Keratinocyte (primary cell): ENCODE results near the gene SULT4A1. TPM values are rescaled to one million over a fixed set of nuclear protein-coding genes. Genes with fewer than 3 reads are reported as not detected.

Experiments
- DNase-seq: peaks from one replicate; pipeline ENCODE4 v3.0.0-alpha.2; 2011; ENCODE audit warnings: low read depth, missing footprints, low spot score
- FAIRE-seq: peaks from 2 replicates; lab custom pipeline; 2011; peaks lifted over from hg19 to GRCh38; lab: Jason Lieb, UNC
- H2AFZ ChIP-seq: 2 replicates; pipeline ENCODE4 v1.6.0; 2012; ENCODE audit warnings: low read length, control low read depth, inconsistent platforms; ENCODE audit not compliant: control insufficient read depth
- H3K27ac ChIP-seq: 2 replicates; pipeline ENCODE4 v1.5.1; 2011; ENCODE audit warnings: low read length; ENCODE audit not compliant: control insufficient read depth, insufficient read depth
- H3K27me3 ChIP-seq: 3 replicates; pipeline ENCODE4 v1.6.0; 2011; ENCODE audit warnings: low read length; ENCODE audit not compliant: control insufficient read depth, insufficient read depth; ENCODE audit errors: extremely low read depth
- H3K36me3 ChIP-seq, 2 experiments: 2 replicates in 1 of 2; 3 replicates in 1 of 2; pipeline ENCODE4 v1.5.1; 2011; ENCODE audit warnings: low read length in 2 of 2, mild to moderate bottlenecking in 1 of 2; ENCODE audit not compliant: control insufficient read depth in 2 of 2, insufficient read depth in 2 of 2; ENCODE audit errors: extremely low read depth in 1 of 2
- H3K4me1 ChIP-seq: 3 replicates; pipeline ENCODE4 v1.5.1; 2011; ENCODE audit warnings: low read length; ENCODE audit not compliant: control insufficient read depth, insufficient read depth; ENCODE audit errors: extremely low read depth
- H3K4me2 ChIP-seq: 3 replicates; pipeline ENCODE4 v1.6.0; 2011; ENCODE audit warnings: low read depth, low read length; ENCODE audit not compliant: control insufficient read depth, insufficient read depth; ENCODE audit errors: extremely low read depth
- H3K4me3 ChIP-seq, 3 experiments: fragments of 200-600 bp in 1 of 3; sonication (generic) in 1 of 3; 2 replicates in 2 of 3; 3 replicates in 1 of 3; pipeline ENCODE4 v1.5.1; 2011 to 2016; ENCODE audit warnings: low read length in 3 of 3, mild to moderate bottlenecking in 3 of 3, control low read depth in 2 of 3, inconsistent platforms in 1 of 3, low read depth in 1 of 3, mixed read lengths in 1 of 3, mixed run types in 1 of 3, moderate library complexity in 1 of 3; ENCODE audit not compliant: control insufficient read depth in 2 of 3, insufficient read depth in 2 of 3; ENCODE audit errors: extremely low read depth in 1 of 3
- H3K79me2 ChIP-seq: 2 replicates; pipeline ENCODE4 v1.6.0; 2012; ENCODE audit warnings: low read length; ENCODE audit not compliant: control insufficient read depth, insufficient read depth
- H3K9ac ChIP-seq: 3 replicates; pipeline ENCODE4 v1.6.0; 2011; ENCODE audit warnings: low read length; ENCODE audit not compliant: control insufficient read depth, insufficient read depth; ENCODE audit errors: extremely low read depth
- H3K9me1 ChIP-seq: 3 replicates; pipeline ENCODE4 v1.6.0; 2011; ENCODE audit warnings: low read length; ENCODE audit not compliant: control insufficient read depth, insufficient read depth; ENCODE audit errors: extremely low read depth
- H3K9me3 ChIP-seq: 2 replicates; pipeline ENCODE4 v1.5.1; 2012; ENCODE audit warnings: low read depth, low read length; ENCODE audit not compliant: control insufficient read depth
- H4K20me1 ChIP-seq: 3 replicates; pipeline ENCODE4 v1.6.0; 2011; ENCODE audit warnings: low read length; ENCODE audit not compliant: control insufficient read depth, insufficient read depth; ENCODE audit errors: extremely low read depth
- EZH2 ChIP-seq: IDR thresholded peaks from one replicate; pipeline ENCODE4 v1.6.1; 2012; ENCODE audit warnings: inconsistent platforms, mild to moderate bottlenecking, low read length, moderate library complexity
- dilution Hi-C: fragments of 300-500 bp; cut with MboI; formaldehyde crosslinking; loops from one replicate; pipeline ENCODE4 v1.7.0; 2020; ENCODE audit warnings: low sequenced_read_pairs; ENCODE audit not compliant: extremely low pct_ligation_motif_present
- polyA plus RNA-seq, 5 experiments: library from polyadenylated mRNA; depleted of rRNA in 3 of 5; stranded (reverse) in 3 of 5; stranded (forward) in 1 of 5; unstranded in 1 of 5; fragments of >200 nt; gene quantifications; 1 replicate in 1 of 5; 2 replicates in 3 of 5; 3 replicates in 1 of 5; pipeline versions ENCODE4 v1.2.1 to v1.2.3, GENCODE V29; 2011 to 2012; ENCODE audit warnings: missing spikeins in 2 of 5, low read depth in 1 of 5, low replicate concordance in 1 of 5
- TF ChIP-seq, protein P1 (sequence below), 3 experiments: IDR thresholded peaks in 1 of 3; conservative IDR thresholded peaks in 1 of 3; optimal IDR thresholded peaks in 1 of 3; 2 replicates in 2 of 3; 3 replicates in 1 of 3; pipeline versions ENCODE3 to v1.5.1; 2011; ENCODE audit warnings: low read length in 3 of 3, mild to moderate bottlenecking in 3 of 3, moderate library complexity in 2 of 3, control low read depth in 1 of 3, inconsistent platforms in 1 of 3; ENCODE audit not compliant: insufficient read depth in 2 of 3; ENCODE audit errors: extremely low read depth in 1 of 3

Gene SULT4A1
- polyA plus RNA-seq, 1 donor (not counting 4 experiments of a cell fraction or from before 2014, with no cell fraction given) = 0.26 TPM

DNA sequence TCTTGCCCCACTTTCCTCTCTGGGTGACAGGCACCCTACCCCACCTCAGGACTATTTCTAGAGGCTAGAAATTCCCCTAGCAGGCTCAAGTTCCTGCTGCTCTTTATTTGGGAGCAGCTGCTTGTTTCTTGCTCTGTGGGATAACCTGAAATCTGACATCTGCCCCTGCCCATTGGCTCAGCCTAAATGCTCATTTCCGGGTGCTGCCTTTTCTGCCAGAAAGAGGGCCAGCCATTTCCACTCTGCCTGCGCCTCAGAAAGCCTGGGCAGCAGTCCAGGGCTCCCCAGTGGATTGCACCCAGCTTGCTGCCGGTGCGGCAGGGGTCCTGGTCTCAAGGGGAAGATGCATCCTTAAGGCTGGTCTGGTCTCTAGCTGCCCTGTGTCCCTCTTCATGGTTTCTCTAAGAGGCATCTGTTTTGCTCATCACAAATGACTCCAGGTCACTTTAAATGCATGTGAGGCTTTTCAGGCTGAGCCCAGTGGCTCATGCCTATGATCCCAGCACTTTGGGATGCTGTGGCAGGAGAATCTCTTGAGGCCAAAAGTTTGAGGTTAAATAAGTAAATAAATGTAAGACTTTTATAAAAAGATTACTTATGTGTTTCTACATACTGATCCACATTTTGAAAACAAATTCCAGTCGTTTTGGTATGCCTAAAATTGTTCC is 39.8 kb upstream of the SULT4A1 start:
- no peaks in the 10 kb centered on the region for H3K9me3 ChIP-seq
- FAIRE-seq = peak; percentile 64
- no peaks in the 10 kb centered on the region for H3K9me1 ChIP-seq
- dilution Hi-C loops = no loop called here
- no peak overlapping the region for H2AFZ ChIP-seq
- H3K4me2 ChIP-seq = no peak overlapping the region
- H3K27me3 ChIP-seq = peaks cover 6% of the 10 kb centered on the region
- H3K79me2 ChIP-seq = no peaks in the 10 kb centered on the region
- peaks cover 11% of the 10 kb centered on the region for H3K4me1 ChIP-seq
- H3K9ac ChIP-seq = no peak overlapping the region
- H3K36me3 ChIP-seq = no peaks in the 10 kb centered on the region
- no peak overlapping the region for H3K27ac ChIP-seq
- H3K4me3 ChIP-seq = no peak overlapping the region
- no peak for DNase-seq
- TF ChIP-seq, protein P1, sequence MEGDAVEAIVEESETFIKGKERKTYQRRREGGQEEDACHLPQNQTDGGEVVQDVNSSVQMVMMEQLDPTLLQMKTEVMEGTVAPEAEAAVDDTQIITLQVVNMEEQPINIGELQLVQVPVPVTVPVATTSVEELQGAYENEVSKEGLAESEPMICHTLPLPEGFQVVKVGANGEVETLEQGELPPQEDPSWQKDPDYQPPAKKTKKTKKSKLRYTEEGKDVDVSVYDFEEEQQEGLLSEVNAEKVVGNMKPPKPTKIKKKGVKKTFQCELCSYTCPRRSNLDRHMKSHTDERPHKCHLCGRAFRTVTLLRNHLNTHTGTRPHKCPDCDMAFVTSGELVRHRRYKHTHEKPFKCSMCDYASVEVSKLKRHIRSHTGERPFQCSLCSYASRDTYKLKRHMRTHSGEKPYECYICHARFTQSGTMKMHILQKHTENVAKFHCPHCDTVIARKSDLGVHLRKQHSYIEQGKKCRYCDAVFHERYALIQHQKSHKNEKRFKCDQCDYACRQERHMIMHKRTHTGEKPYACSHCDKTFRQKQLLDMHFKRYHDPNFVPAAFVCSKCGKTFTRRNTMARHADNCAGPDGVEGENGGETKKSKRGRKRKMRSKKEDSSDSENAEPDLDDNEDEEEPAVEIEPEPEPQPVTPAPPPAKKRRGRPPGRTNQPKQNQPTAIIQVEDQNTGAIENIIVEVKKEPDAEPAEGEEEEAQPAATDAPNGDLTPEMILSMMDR (optimal IDR thresholded peaks at IDR 0.05 in 1 of 3, IDR thresholded peaks at IDR 0.05 in 1 of 3, conservative IDR thresholded peaks at IDR 0.05 in 1 of 3; ENCODE audit: extremely low read depth in 1 of 3, insufficient read depth in 2 of 3, low read length in 3 of 3) = no peak
- no peak for TF ChIP-seq EZH2
- H4K20me1 ChIP-seq = no peaks in the 10 kb centered on the region

DNA sequence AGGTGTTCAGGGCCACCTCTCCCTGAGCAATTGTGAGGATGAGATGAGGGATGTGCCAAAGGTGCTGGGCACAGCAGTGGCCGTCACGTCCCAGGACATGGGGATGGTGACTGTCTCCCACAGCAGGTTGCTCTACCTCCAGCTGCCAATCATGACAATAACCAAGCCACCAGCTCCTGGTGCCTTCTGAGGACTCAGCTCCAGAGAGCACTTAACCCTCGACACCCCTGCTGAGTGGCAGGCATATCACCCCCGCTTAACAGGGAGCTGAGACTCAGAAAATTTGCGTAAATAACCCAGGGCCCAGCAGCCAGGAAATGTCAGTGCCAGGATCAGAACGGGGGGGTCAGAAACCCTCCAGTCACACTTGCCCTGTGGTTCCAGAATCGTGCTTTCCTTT is 37.9 kb upstream of the SULT4A1 start:
- no peaks in the 10 kb centered on the region for H3K9me1 ChIP-seq
- DNase-seq (no peak), FAIRE-seq (no peak)
- H3K27ac ChIP-seq = no peak overlapping the region
- H3K4me3 ChIP-seq = no peak overlapping the region
- H3K79me2 ChIP-seq = no peaks in the 10 kb centered on the region
- no peaks in the 10 kb centered on the region for H3K36me3 ChIP-seq
- peaks cover 11% of the 10 kb centered on the region for H3K4me1 ChIP-seq
- no peak overlapping the region for H3K4me2 ChIP-seq
- TF ChIP-seq, protein P1 (optimal IDR thresholded peaks at IDR 0.05 in 1 of 3, IDR thresholded peaks at IDR 0.05 in 1 of 3, conservative IDR thresholded peaks at IDR 0.05 in 1 of 3; ENCODE audit: extremely low read depth in 1 of 3, insufficient read depth in 2 of 3, low read length in 3 of 3) = no peak
- no peak for TF ChIP-seq EZH2
- dilution Hi-C loops = no loop called here
- no peak overlapping the region for H2AFZ ChIP-seq
- H3K27me3 ChIP-seq = peaks cover 6% of the 10 kb centered on the region
- no peaks in the 10 kb centered on the region for H4K20me1 ChIP-seq
- no peak overlapping the region for H3K9ac ChIP-seq
- H3K9me3 ChIP-seq = no peaks in the 10 kb centered on the region
